Pancreas (tissue), 10 donors: ENCODE measurements around the gene MTUS2. TPM values are rescaled to one million over a fixed set of nuclear protein-coding genes. Genes with fewer than 3 reads are reported as not detected.
A peak's percentile ranks its signal among the peaks of the same experiment; 100 is the strongest.

Experiments
- ATAC-seq, 4 donors: fragments of 200-7000 bp; cut with Tn5 transposase; one replicate each; pipeline versions ENCODE4 v1.8.0 to v1.9.1; 2020; ENCODE audit warnings: mild to moderate bottlenecking in 4 of 4, moderate library complexity in 4 of 4
- DNase-seq, 6 donors: peaks; one replicate each; pipeline ENCODE4 v3.0.0-alpha.2; 2020
- FAIRE-seq: peaks from 2 replicates; lab custom pipeline; 2012; peaks lifted over from hg19 to GRCh38; lab: Jason Lieb, UNC
- H3K27ac ChIP-seq, 4 donors: fragments of 200-600 bp; sonication (generic); 1 replicate in 3 of 4; 2 replicates in 1 of 4; pipeline versions ENCODE4 v1.5.0 to v1.8.0; 2020
- H3K27me3 ChIP-seq, 4 donors: fragments of 200-600 bp; one replicate each; pipeline ENCODE4 v1.8.0; 2021
- H3K36me3 ChIP-seq, 3 donors: fragments of 200-600 bp; sonication (generic) in 1 of 3; one replicate each; pipeline versions ENCODE4 v1.5.0 to v1.8.0; 2020 to 2021
- H3K4me1 ChIP-seq, 3 donors: fragments of 200-600 bp; one replicate each; pipeline ENCODE4 v1.8.0; 2021
- H3K4me3 ChIP-seq, 4 donors: fragments of 200-600 bp; sonication (generic) in 2 of 4; one replicate each; pipeline versions ENCODE4 v1.5.0 to v1.8.0; 2020 to 2021
- H3K9me3 ChIP-seq, 4 donors: fragments of 200-600 bp; one replicate each; pipeline ENCODE4 v1.8.0; 2021
- WGBS, 2 donors: extraction: QIAGEN DNeasy Blood & Tissue Kit; methylation state at CpG; one replicate each; pipeline ENCODE4 v1.1.7; 2013; 5-methylcytosine and 5-hydroxymethylcytosine counted together
- intact Hi-C, 3 donors: fragments of 100-400 bp; cut with DNase I; formaldehyde crosslinking; loops; one replicate each; pipeline versions ENCODE4 v1.11.1 to v1.14.2; 2022
- polyA plus RNA-seq, 2 donors: library from polyadenylated mRNA; stranded (reverse); fragments of 200-250 nt; gene quantifications; one replicate each; pipeline ENCODE4 v1.2.3, GENCODE V29; 2013
- total RNA-seq, 6 donors: library from RNA; stranded (reverse); fragmentation: NEBNext Ultra II Directional in 4 of 6; extraction: Animal tissue kit (Norgen Biotek cat#: 25700) in 4 of 6; gene quantifications; one replicate each; pipeline versions ENCODE4 v1.2.1 to v1.2.4, GENCODE V29; 2021 to 2023
- TF ChIP-seq, protein P1 (sequence below), 4 donors: fragments of 200-600 bp; sonication (generic) in 3 of 4; IDR thresholded peaks; one replicate each; pipeline versions ENCODE4 v1.5.0 to v1.8.0; 2021; ENCODE audit warnings: antibody characterized with exemption in 4 of 4
- donor health status: healthy with polysubstance abuse.
- donor health status: DM: no; HTN: no; CAD: no; lungs with moderate emphysema.
- donor health status: DM: no; HTN: no; CAD: no.
- donor health status: control.
- donor health status: control.
- donor health status: Bipolar disorder and iron deficiency.
- donor health status: DM: yes; HTN: yes; CAD: no.
- donor health status: DM: no; HTN: no; CAD: no.
- donor health status: DM: no; HTN: no; CAD: no.
- donor health status: DM: yes; HTN: yes; CAD: no.

Gene MTUS2
- total and polyA plus RNA-seq, 8 donors = 2.2 to 9.0 (median 4.8) TPM

DNA sequence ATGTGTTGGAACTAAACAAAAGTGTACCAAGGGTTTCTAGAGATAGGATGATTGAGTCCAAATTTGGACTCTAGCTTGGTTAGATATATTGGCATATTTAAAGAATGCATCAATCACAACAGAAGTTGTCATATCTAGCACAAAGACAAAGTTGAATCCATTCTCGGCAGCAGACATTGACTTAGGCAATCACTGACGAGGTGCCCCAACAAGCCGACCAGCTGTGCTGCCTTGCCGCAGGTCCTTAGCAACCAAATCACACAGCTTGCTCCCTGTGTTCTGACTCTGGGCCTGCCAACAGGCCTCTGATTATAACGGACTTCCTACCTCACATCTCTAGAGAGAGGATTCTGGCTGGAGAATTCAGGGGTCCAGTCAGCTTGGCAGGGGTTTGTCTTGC is 208.7 kb downstream of the MTUS2 start:
- TF ChIP-seq, protein P1, sequence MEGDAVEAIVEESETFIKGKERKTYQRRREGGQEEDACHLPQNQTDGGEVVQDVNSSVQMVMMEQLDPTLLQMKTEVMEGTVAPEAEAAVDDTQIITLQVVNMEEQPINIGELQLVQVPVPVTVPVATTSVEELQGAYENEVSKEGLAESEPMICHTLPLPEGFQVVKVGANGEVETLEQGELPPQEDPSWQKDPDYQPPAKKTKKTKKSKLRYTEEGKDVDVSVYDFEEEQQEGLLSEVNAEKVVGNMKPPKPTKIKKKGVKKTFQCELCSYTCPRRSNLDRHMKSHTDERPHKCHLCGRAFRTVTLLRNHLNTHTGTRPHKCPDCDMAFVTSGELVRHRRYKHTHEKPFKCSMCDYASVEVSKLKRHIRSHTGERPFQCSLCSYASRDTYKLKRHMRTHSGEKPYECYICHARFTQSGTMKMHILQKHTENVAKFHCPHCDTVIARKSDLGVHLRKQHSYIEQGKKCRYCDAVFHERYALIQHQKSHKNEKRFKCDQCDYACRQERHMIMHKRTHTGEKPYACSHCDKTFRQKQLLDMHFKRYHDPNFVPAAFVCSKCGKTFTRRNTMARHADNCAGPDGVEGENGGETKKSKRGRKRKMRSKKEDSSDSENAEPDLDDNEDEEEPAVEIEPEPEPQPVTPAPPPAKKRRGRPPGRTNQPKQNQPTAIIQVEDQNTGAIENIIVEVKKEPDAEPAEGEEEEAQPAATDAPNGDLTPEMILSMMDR (IDR thresholded peaks at IDR 0.05) = no peak
- Histone ChIP-seq H3K4me1 (no peaks in the 10 kb centered on the region), H3K36me3 (no peaks in the 10 kb centered on the region), H3K27ac (no peak overlapping the region), H3K27me3 (no peaks in the 10 kb centered on the region), H3K4me3 (no peak overlapping the region), H3K9me3 (no peaks in the 10 kb centered on the region)
- intact Hi-C loops = no loop called here
- no peak for FAIRE-seq
- ATAC-seq = peak in 1 of 4 donors; percentile 68
- DNase-seq = no peak
- WGBS, 2 donors = 73 to 84% methylated on average over 5 of the region's 5 CpGs

DNA sequence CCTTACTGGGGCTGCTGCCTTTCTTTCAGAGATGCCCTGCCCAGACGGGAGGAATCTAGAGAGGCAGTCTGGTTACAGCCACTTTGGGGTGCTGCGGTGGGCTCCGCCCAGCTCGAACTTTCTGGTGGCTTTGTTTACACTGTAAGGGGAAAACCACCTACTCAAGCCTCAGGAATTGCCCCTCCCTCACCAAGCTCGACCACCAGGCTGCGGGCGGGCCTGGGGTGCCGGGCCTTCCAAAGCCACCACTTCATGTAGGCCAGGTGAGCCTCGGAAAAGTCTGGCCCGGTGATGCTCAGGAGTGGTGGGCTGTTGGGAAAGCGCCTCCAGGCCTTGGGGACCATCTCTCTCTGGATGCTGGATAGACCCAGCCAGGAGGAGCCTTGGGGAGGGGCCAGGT is 218.6 kb downstream of the MTUS2 start:
- no peaks in the 10 kb centered on the region for H3K9me3 ChIP-seq
- H3K4me1 ChIP-seq = no peaks in the 10 kb centered on the region
- WGBS, 2 donors = 86 to 87% methylated on average over 11 of the region's 11 CpGs
- FAIRE-seq (no peak), ATAC-seq (no peak), DNase-seq (no peak)
- TF ChIP-seq, protein P1 (IDR thresholded peaks at IDR 0.05) = no peak
- no peak overlapping the region for H3K27ac ChIP-seq
- H3K27me3 ChIP-seq = no peaks in the 10 kb centered on the region
- intact Hi-C loops = no loop called here
- no peaks in the 10 kb centered on the region for H3K36me3 ChIP-seq
- H3K4me3 ChIP-seq = no peak overlapping the region

DNA sequence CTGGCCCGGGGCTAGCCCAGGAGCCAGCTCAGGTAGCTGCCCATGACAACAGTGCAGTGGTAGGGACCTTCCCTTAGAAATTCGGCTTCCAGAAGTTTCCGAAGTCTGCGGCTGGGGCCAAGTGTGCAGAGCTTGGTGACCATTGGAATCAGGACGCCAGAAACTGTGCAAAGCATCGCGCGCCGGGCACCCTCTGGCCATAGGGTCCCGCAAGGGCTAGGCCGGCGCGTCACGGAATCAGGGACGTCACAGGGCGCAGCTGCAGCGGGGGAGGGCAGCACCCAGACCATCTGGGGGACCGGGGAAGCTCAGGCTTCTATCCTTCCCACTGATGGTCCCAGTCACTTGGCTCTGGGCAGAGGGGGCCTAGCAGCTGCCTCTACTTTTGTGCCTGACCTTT is 219.1 kb downstream of the MTUS2 start:
- 84 to 86% methylated on average over 18 of the region's 18 CpGs for WGBS, 2 donors

DNA sequence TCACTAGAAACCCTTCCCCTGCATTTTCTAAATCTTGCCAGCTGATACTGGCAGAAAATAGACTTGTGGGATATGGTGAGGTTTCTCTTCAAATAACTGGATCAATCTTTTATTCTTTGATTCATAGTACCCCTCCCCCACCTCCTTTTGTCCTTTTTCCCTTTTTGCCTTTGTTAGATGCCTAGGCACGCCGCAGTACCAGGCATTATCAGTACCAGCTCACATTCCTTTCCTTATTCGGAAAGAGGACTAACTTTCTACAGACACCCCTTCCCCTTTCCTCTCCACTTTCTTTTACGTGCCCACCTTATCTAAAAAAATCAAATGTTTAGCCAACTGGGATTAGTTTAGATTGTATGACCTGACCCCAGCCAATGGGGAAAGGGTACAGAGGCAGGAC is 226.4 kb downstream of the MTUS2 start:
- Histone ChIP-seq H3K4me1 (no peaks in the 10 kb centered on the region), H3K9me3 (no peaks in the 10 kb centered on the region), H3K4me3 (no peak overlapping the region), H3K27me3 (no peaks in the 10 kb centered on the region), H3K36me3 (no peaks in the 10 kb centered on the region), H3K27ac (no peak overlapping the region)
- WGBS, 2 donors = 30 to 35% methylated on average over 4 of the region's 4 CpGs
- TF ChIP-seq, protein P1 (IDR thresholded peaks at IDR 0.05) = no peak
- FAIRE-seq (no peak), ATAC-seq (no peak), DNase-seq (no peak)
- intact Hi-C loops = no loop called here

More for the DNA sequence above, 219.1 kb downstream of the MTUS2 start:
- ATAC-seq (no peak), DNase-seq (no peak), FAIRE-seq (no peak)
- Histone ChIP-seq H3K27ac (no peak overlapping the region), H3K4me3 (no peak overlapping the region), H3K4me1 (no peaks in the 10 kb centered on the region), H3K36me3 (no peaks in the 10 kb centered on the region), H3K27me3 (no peaks in the 10 kb centered on the region), H3K9me3 (no peaks in the 10 kb centered on the region)
- TF ChIP-seq, protein P1 (IDR thresholded peaks at IDR 0.05) = no peak
- intact Hi-C loops = no loop called here

DNA sequence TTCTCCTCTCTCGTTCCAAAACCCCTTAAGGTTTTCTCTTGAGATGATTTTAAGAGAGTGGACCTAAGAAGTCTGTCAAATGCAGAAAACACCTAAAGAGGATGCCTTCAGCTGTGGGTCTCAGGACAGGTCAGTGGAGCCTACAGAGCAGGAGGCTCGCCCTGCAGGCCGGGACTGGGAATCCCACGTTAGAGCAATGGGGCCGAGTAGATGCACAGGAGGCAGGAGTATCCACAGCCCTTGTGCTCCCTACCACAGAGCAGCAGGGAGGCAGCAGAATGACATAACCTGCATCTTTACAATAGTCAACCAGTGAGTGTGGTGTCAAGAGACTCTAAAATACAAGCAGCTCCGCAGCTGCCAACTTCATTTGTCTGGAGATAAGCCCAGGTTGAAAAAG is 229.4 kb downstream of the MTUS2 start:
- Histone ChIP-seq H3K4me3 (no peak overlapping the region), H3K4me1 (no peaks in the 10 kb centered on the region), H3K27ac (no peak overlapping the region), H3K36me3 (no peaks in the 10 kb centered on the region), H3K27me3 (no peaks in the 10 kb centered on the region), H3K9me3 (no peaks in the 10 kb centered on the region)
- FAIRE-seq = no peak
- WGBS, 2 donors = 67 to 76% methylated on average over 6 of the region's 6 CpGs
- no peak for ATAC-seq
- intact Hi-C loops = no loop called here
- TF ChIP-seq, protein P1 (IDR thresholded peaks at IDR 0.05) = no peak
- DNase-seq = no peak
